Measurements from ENCODE around the gene HIP1R.
"Not testable (repeated sequence)": the region's sequence is repeated elsewhere in the genome, so short reads cannot be mapped to it uniquely, and the experiment has no call there.

The HIP1R gene

DNA sequence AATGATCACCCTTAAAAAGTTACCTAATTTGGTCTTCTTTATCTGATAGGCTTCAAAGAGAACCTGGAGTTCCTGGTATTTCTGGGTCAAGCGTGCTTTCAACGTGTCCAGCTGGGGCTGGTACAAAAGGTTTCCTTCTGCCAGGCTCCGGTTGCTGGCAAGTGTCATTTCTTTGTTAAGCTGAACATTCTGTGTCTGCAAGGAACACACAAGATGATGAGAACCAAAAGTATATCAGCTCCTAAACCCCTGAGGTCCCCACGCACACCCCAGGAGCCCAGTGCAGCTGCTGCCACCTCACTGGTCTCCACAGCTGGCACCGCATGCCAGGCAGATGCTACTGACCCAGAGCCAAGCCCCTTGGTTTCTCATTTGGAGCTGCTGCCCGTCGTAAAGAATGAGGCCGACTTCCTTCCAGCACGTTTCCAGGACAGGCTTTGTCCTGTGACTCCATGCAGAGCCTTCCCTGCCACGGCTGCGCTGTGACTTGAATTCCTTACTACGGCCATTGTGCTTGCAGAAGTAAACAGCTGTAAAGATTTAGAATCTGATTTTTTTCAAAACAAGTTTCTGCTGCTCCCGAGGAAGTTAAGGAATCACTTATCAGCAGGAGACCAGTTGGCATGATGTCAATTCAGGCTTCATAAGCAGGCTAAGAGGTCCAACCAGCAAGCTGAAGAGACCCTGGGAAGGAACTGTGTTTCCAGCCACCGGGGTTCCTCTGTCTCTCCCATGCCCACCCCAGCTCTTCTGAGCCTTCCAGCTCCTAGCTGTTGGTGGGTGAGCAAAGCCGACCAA, 35.8 kb downstream of the HIP1R start:
- peaks cover 50% of the 10 kb centered on the region for H3K36me3 ChIP-seq (ENCODE audit: control insufficient read depth, insufficient read depth, low read length)
- 46 to 52% methylated on average over 13 to 14 of the region's 15 CpGs for WGBS, 2 experiments (ENCODE audit: insufficient coverage in 2 of 2)
- H3K9me3 ChIP-seq (ENCODE audit: control insufficient read depth, low read length) = no peaks in the 10 kb centered on the region
- H3K4me1 ChIP-seq (ENCODE audit: control insufficient read depth, insufficient read depth, low read length, poor library complexity, severe bottlenecking) = peaks cover 32% of the 10 kb centered on the region
- peak overlapping the region; percentile 79 for H3K27ac ChIP-seq (ENCODE audit: low read depth, low read length, severe bottlenecking)
- H3K4me3 ChIP-seq (ENCODE audit: extremely low read depth, insufficient read depth, low read length, poor library complexity, severe bottlenecking) = peak overlapping the region; percentile 15

DNA sequence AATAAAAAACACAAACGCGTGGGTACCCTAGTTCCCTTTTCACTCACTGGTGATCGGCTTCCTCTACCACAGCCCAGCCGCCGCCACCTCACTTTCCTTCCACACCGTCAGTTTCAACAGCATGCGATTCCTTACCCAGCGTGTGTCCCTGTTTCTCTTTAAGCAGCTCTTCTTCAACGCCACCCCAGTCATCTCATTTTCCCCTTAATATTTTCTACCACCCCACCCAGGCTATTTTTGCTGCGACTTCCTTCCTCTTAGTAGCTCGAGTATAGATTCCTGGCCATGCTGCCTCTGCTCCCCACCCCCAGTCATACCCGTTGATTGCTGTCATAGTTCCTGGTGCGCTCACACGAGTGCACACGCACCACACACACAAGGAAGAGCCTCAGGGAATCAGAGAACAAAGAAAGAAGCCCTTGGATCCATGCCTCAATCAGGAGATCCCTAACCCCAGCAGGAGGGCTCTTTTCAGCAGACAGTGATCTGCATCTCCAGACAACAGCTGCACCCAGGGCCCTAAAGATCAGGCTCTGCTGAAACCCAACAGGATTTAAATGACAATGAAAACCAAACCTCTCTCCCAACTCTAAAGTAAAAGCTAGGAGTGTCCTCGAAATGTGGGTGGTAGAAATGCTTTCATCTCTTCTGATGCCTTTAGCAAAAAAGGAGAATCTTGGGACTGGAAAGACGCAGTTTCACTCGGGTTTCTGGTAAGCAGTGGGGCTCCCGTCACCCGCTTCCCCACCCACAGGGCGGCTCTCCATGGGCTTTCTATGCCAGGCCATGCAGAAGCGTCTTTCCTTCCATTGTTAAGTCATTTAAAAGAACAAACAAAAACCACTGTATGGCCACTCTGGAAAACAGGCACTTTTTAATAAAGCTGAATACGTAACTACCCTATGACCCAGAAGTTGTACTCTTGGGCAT, 36.9 kb downstream of the HIP1R start:
- Histone ChIP-seq H3K4me1 (ENCODE audit: control insufficient read depth, insufficient read depth, low read length, poor library complexity, severe bottlenecking) (peaks cover 32% of the 10 kb centered on the region), H3K27ac (ENCODE audit: low read depth, low read length, severe bottlenecking) (peak overlapping the region; percentile 79), H3K9me3 (ENCODE audit: control insufficient read depth, low read length) (no peaks in the 10 kb centered on the region), H3K36me3 (ENCODE audit: control insufficient read depth, insufficient read depth, low read length) (peaks cover 40% of the 10 kb centered on the region), H3K4me3 (ENCODE audit: extremely low read depth, insufficient read depth, low read length, poor library complexity, severe bottlenecking) (peak overlapping the region; percentile 15)
- 13 to 19% methylated on average over 19 to 21 of the region's 23 CpGs for WGBS, 2 experiments (ENCODE audit: insufficient coverage in 2 of 2)

DNA sequence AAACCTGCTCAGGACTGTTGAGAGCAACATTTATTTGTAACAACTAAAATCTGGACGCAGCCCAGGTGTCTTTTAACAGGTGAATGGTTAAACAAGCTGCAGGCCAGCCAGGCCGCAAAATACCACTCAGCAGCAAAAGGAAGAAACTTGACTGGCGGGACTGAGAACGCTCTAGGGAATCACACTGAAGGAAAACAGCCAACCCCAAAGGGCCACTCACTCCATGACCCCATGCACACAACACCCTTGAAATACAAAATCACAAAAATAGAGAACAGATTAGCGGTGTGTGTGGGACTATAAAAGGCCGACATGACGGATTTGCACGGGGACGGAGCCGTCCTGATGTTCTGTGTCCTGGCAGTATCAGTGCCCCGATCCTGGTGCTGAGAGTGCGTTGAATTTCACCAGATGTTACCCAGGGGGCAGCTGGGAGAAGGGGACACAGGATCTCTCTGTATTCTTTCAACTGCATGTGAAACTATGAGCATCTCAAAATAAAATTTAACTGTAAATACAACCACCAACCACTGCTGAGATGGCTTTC, 37.6 kb downstream of the HIP1R start:
- no peaks in the 10 kb centered on the region for H3K9me3 ChIP-seq (ENCODE audit: control insufficient read depth, low read length)
- H3K4me3 ChIP-seq (ENCODE audit: extremely low read depth, insufficient read depth, low read length, poor library complexity, severe bottlenecking) = no peak overlapping the region
- WGBS, 2 experiments (ENCODE audit: insufficient coverage in 2 of 2) = 53 to 56% methylated on average over 7 to 8 of the region's 12 CpGs
- H3K36me3 ChIP-seq (ENCODE audit: control insufficient read depth, insufficient read depth, low read length) = peaks cover 32% of the 10 kb centered on the region
- no peak overlapping the region for H3K27ac ChIP-seq (ENCODE audit: low read depth, low read length, severe bottlenecking)
- peaks cover 32% of the 10 kb centered on the region for H3K4me1 ChIP-seq (ENCODE audit: control insufficient read depth, insufficient read depth, low read length, poor library complexity, severe bottlenecking)

DNA sequence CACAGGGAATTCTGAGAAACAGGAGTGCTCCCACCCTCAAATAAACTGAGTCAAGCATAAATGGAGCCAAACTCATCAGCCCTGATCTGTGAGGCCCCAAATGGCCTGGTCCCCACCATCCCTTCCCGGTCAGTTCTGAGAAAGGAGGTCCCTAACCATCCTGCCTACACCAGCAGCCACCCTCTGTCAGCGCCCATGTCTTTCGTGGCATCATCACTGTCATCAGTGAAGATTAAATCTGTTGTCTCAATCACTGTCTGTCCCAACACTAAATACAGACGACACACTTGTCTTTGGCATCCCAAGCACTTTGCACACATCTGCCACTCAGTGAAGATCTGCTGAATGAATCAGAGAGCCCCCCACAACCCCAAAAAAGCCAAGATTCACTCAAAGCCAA, 38.3 kb downstream of the HIP1R start:
- no peak overlapping the region for H3K4me3 ChIP-seq (ENCODE audit: extremely low read depth, insufficient read depth, low read length, poor library complexity, severe bottlenecking)
- peaks cover 32% of the 10 kb centered on the region for H3K4me1 ChIP-seq (ENCODE audit: control insufficient read depth, insufficient read depth, low read length, poor library complexity, severe bottlenecking)
- no peak overlapping the region for H3K27ac ChIP-seq (ENCODE audit: low read depth, low read length, severe bottlenecking)
- 32 to 36% methylated on average over 4 of the region's 4 CpGs for WGBS, 2 experiments (ENCODE audit: insufficient coverage in 2 of 2)
- H3K36me3 ChIP-seq (ENCODE audit: control insufficient read depth, insufficient read depth, low read length) = peaks cover 25% of the 10 kb centered on the region
- H3K9me3 ChIP-seq (ENCODE audit: control insufficient read depth, low read length) = no peaks in the 10 kb centered on the region

DNA sequence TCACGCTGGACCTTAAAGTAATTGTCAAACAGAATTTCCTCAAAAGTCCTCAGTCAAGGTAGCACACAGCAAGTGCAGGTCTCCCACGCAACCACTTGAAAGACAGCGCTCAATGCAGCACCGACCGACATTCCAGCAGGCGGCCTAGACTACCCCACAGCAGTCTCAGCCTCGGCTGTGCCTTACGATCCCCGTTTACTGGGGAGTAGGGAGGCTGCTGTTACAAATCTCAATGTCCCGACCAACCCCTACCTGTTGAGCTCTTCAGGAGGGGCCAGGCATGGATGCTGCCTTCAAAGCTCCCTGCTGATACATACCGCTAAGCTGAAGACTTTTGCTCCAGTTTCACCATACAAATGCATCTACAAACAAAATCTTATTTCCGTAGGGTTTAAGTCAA, 38.8 kb downstream of the HIP1R start:
- Histone ChIP-seq H3K36me3 (ENCODE audit: control insufficient read depth, insufficient read depth, low read length) (peaks cover 24% of the 10 kb centered on the region), H3K4me3 (ENCODE audit: extremely low read depth, insufficient read depth, low read length, poor library complexity, severe bottlenecking) (no peak overlapping the region), H3K9me3 (ENCODE audit: control insufficient read depth, low read length) (no peaks in the 10 kb centered on the region), H3K27ac (ENCODE audit: low read depth, low read length, severe bottlenecking) (no peak overlapping the region), H3K4me1 (ENCODE audit: control insufficient read depth, insufficient read depth, low read length, poor library complexity, severe bottlenecking) (peaks cover 32% of the 10 kb centered on the region)
- WGBS, 2 experiments (ENCODE audit: insufficient coverage in 2 of 2) = 18 to 37% methylated on average over 8 to 10 of the region's 12 CpGs

DNA sequence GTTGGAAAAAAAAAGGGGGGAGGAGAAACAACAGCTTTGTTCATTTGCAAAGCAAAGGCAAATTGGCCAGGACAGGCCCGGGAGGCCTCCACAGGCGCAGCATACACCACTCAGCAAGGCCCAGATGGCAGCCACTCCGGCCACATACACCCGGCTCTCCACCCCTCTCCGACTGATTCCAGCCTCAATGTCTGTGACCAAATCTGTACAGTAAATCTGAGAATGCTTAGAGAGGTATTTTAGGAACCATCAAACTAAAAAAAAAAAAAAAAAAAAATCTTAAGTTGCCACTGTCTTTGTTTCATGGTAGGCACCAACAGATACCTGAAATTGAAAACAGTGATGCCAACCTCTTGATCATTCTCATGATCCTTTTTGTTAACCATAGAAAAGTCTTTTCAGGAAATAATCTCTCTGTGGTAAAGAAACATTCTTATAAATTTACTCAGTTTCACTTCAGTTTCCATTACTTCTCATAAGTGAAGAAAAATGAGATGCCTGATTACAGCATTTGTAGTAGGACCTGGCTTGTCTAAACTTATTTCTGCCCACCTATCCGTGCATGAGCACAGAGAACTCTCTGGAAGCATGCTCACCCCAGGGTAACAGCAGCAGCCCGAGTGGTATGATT, 40.4 kb downstream of the HIP1R start:
- no peak overlapping the region for H3K4me3 ChIP-seq (ENCODE audit: extremely low read depth, insufficient read depth, low read length, poor library complexity, severe bottlenecking)
- WGBS, 2 experiments (ENCODE audit: insufficient coverage in 2 of 2) = 69 to 90% methylated on average over 2 to 3 of the region's 7 CpGs
- peaks cover 12% of the 10 kb centered on the region for H3K36me3 ChIP-seq (ENCODE audit: control insufficient read depth, insufficient read depth, low read length)
- peaks cover 32% of the 10 kb centered on the region for H3K4me1 ChIP-seq (ENCODE audit: control insufficient read depth, insufficient read depth, low read length, poor library complexity, severe bottlenecking)
- no peaks in the 10 kb centered on the region for H3K9me3 ChIP-seq (ENCODE audit: control insufficient read depth, low read length)
- no peak overlapping the region for H3K27ac ChIP-seq (ENCODE audit: low read depth, low read length, severe bottlenecking)

DNA sequence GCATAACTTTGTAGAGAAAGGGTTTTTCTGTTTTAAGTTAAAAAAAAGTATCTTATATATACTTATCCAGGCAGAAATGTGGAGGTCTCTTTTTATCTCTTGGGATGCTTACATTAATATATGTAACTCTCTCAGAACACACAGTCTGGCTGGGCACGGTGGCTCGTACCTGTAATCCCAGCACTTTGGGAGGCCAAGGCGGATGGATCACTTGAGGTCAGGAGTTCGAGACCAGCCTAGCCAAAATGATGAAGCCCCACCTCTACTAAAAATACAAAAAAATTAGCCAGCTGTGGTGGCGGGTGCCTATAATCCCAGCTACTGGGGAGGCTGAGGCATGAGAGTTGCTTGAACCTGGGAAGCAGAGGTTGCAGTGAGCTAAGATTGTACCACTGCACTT, 41.0 kb downstream of the HIP1R start:
- H3K27ac ChIP-seq (ENCODE audit: low read depth, low read length, severe bottlenecking); H3K4me3 ChIP-seq (ENCODE audit: extremely low read depth, insufficient read depth, low read length, poor library complexity, severe bottlenecking); H3K9me3 ChIP-seq (ENCODE audit: control insufficient read depth, low read length); H3K36me3 ChIP-seq (ENCODE audit: control insufficient read depth, insufficient read depth, low read length): not testable (repeated sequence)
- 100% methylated on average over 1 of the region's 5 CpGs; no CpG with 5 or more reads in 1 of the 2 experiments for WGBS, 2 experiments (ENCODE audit: insufficient coverage in 2 of 2)
- H3K4me1 ChIP-seq (ENCODE audit: control insufficient read depth, insufficient read depth, low read length, poor library complexity, severe bottlenecking) = peaks cover 26% of the 10 kb centered on the region

DNA sequence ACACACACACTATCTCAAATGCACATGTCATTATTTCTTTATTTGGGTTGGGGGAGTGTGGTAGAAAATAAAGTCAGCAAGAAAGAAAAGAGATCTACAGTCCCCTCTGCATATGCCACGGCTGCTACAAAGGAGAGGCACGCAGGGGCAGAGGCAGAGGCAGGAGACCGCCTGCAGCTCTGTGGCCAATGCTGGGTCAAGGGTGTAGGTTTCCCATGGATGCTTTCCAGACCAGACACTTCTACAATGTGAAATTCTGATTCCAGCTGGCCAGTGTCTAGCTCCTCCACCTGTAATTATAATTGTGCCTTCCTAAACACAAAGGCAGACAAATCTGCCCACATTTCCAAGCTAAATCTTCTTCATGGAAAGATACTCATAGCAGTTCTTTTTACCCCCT, 41.5 kb downstream of the HIP1R start:
- Histone ChIP-seq H3K4me3 (ENCODE audit: extremely low read depth, insufficient read depth, low read length, poor library complexity, severe bottlenecking) (no peak overlapping the region), H3K4me1 (ENCODE audit: control insufficient read depth, insufficient read depth, low read length, poor library complexity, severe bottlenecking) (peaks cover 21% of the 10 kb centered on the region), H3K27ac (ENCODE audit: low read depth, low read length, severe bottlenecking) (no peak overlapping the region), H3K36me3 (ENCODE audit: control insufficient read depth, insufficient read depth, low read length) (peaks cover 7% of the 10 kb centered on the region), H3K9me3 (ENCODE audit: control insufficient read depth, low read length) (no peaks in the 10 kb centered on the region)
- WGBS, 2 experiments (ENCODE audit: insufficient coverage in 2 of 2) = 100% methylated on average over 1 to 3 of the region's 3 CpGs

DNA sequence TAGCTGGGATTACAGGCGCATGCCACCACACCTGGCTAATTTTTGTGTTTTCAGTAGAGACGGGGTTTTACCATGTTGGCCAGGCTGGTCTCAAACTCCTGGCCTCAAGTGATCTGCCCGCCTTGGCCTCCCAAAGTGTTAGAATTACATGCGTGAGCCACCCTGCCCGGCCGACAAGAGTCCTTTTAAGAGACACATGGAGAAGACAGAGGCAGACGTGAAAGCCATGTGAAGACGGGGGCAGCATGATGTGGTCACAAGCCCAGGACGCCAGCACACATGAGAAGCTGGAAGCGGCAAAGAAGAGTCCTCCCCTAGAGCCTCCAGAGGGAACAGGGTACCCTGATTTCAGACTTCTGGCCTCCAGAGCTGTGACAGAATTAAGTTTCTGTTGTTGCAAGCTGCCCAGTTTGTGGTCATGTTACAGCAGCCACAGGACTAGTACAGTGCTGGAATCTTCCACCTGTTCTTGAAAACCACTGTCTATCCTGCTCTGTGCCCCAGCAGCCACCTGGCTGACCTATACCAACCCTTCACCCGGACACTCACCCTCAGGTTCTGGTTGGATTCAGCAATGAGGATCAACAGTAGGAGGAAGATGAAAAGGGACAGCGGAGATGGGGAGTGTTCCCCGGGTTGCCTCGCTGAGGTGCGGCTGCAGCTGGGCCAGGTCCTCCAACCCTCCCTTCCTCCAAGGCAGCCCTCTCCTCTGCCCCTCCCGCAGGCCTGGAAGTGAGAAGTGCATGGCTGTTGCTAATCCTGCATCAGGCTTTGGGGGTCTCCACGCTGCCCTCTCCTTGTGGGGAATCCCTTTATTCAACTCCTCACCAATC, 43.7 kb downstream of the HIP1R start:
- Histone ChIP-seq H3K27ac (ENCODE audit: low read depth, low read length, severe bottlenecking) (no peak overlapping the region), H3K36me3 (ENCODE audit: control insufficient read depth, insufficient read depth, low read length) (peaks cover 7% of the 10 kb centered on the region), H3K4me3 (ENCODE audit: extremely low read depth, insufficient read depth, low read length, poor library complexity, severe bottlenecking) (no peak overlapping the region), H3K4me1 (ENCODE audit: control insufficient read depth, insufficient read depth, low read length, poor library complexity, severe bottlenecking) (peaks cover 2% of the 10 kb centered on the region), H3K9me3 (ENCODE audit: control insufficient read depth, low read length) (no peaks in the 10 kb centered on the region)
- WGBS, 2 experiments (ENCODE audit: insufficient coverage in 2 of 2) = 85 to 89% methylated on average over 16 to 17 of the region's 17 CpGs
